Measurements from ENCODE around the gene PRKAG1.

The PRKAG1 gene

DNA sequence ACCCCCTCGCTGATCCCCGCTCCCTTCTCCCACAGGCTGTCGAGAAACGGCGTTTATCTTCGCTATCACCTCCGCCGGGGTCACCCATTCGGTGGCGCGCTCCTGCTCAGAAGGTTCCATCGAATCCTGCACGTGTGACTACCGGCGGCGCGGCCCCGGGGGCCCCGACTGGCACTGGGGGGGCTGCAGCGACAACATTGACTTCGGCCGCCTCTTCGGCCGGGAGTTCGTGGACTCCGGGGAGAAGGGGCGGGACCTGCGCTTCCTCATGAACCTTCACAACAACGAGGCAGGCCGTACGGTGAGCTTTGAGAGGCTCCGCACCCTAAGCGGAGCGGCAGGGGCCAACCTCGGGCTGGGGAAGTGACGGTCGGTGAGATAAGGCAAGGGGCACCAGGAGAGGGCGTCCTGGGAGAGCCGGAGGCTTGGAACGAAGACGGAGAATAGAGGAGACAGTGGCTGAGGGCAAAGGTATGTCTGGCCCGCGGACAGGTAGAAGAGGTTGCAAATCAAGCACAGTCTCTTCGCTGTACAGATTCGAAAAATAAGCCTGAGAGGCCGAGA, 38.1 kb downstream of the PRKAG1 start:
- no peak for DNase-seq

DNA sequence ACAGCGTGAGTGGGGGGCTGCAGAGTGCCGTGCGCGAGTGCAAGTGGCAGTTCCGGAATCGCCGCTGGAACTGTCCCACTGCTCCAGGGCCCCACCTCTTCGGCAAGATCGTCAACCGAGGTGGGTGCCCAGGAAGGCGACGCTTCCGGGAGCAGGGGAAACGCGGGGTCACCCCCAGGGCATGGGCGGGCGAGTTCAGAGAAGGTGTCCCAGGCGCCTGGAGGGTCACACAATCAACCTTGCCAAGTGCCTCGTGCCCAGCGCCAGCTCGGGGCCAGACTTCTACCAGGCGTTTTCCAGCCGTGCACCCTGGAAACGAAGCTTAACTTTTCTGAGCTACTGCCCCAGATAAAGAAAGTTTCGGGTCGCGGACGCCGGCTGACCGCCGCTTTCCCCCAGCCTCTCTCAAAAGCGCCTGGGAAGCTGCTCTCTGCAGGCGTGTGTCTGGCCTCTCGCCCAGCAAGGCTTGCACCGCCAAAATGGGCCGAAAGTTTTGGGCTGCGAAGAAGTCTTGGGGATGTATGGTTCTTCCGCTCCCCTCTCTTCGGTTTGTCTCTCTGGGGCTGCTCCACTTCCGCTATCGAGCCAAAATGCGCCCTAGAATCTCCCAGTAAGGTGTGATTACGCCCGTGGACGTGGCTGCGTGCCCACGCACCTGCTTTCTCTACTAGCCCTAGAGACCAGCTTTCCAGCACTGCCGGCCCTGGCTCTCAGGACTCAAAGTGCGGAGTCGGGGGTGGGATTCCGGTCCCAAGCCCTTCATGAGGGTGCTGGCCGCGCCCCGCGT, 38.8 kb downstream of the PRKAG1 start:
- DNase-seq = no peak

DNA sequence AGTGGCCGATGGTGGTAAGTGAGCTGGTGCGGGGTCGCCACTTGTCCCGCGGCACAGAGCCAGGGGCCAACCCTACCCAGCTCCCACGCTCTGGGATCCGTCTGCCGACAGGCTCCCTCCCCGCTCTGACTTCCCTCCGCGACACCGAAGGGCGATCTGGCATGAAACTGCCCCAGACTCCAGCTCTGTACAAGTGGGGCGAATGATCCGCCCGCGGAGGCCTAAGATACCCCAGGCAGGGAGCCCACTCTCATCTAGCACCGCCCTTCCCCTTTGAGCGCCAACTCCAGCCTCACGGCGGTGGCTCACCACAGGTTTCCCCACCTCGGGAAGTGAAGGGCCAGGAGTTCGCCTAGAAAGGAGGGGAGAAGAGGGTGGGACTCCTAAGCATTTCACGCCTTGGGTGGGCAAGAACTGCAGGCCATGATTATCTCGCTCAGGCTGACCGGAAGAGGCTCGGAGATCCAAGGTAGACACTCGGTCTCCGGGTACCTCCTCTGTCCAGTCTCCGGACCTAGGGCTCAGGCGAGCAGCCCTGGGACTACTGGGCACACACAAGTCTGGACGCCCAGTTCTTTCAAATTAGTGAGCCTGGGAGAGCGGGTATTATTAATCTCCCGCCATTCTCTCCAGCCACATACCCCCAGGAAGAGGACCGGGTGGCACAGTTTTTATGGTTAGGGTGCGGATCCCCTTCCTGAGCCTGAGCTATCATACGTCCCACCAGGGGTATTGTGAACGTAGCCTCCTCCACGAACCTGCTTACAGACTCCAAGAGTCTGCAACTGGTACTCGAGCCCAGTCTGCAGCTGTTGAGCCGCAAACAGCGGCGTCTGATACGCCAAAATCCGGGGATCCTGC, 39.6 kb downstream of the PRKAG1 start:
- DNase-seq = no peak

DNA sequence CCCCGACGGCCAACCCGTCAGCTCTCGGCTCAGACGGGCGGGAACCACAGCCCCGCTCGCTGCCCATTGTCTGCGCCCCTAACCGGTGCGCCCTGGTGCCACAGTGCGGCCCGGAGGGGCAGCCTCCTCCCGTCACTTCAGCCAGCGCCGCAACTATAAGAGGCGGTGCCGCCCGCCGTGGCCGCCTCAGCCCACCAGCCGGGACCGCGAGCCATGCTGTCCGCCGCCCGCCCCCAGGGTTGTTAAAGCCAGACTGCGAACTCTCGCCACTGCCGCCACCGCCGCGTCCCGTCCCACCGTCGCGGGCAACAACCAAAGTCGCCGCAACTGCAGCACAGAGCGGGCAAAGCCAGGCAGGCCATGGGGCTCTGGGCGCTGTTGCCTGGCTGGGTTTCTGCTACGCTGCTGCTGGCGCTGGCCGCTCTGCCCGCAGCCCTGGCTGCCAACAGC, 40.3 kb downstream of the PRKAG1 start, which contains the start of gene WNT1:
Gene WNT1 (plus strand): TSS at position 32 of the 450 bp plus-strand sequence. CDS start 329 bp downstream, at position 361.
- no peak for DNase-seq

DNA sequence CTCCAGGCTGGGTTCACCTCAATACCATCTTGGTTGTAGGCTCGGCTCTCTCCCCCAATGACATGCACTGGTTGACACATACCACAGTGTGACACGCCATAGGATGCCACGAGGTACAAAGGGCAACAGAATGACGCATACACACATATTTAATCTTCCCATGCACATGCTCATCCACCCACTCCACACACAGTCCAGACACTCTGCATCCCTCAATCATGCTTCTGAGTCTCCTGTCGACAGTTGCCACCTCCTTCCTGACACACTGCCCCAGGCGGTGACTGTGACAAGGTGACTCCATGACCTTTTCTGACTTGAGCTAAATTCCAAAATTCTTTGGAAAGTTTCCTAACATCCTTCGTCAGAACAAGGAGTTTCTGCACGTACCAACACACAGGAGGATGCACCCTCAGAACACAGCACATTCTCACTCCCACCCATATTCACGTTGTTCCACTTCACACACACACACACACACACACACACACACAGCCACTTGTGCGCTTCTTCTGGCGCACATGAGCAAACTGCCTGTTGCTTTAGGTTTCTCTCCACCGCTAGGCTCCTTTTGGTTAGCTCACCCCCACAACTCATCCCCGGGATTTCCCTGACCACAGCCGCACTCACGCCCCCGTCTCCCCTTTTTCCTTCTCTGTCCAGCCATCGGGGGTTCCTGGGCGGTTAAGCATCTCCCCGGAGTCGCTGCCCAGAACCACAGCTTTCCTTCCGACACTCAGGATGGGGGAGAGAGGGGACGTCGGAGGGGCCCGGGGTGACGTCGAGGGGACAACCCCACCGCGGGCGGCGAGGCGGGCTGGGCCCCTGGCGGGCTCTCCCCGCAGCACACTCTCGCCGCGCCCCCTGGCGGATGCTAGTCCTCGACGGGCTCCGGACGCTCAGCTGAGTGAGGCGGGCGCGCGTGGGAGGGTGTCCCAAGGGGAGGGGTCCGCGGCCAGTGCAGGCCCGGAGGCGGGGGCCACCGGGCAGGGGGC, 41.0 kb downstream of the PRKAG1 start:
- DNase-seq = no peak

DNA sequence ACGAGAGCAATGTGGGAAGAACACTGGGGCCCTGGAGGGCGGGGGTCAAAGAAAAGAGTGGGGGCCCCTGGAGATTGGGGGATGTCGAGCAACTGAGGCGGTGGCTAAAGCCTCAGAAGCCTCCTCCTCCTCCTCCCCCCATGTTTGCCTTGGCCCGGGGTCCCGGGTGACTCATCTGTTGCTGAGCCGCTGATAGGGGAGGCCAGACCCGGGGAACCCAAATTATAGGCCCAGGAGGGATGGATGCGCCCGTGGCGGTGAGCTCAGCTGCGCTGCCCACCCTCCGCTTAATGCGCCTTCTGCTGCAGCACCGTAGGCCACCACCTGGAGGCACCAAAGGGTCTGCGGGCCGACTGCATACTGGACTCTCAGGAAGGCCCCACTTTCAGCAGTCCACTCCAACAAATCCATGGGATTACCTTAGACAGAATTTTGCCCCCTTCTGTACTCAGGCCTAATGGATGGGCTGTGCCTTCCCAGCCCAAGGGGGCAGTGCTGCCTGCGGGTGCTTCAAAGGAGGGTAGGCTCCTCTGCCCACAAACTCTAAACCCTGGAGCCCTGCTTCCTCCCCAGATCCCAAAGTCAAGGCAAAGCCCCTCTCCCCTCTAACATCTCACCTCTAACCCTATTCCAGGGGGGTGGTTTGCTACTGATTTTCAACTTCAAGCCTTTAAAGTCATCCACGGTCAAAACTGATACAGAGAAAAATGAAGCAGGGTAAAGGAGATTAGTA, 44.5 kb downstream of the PRKAG1 start:
- no peak for DNase-seq

DNA sequence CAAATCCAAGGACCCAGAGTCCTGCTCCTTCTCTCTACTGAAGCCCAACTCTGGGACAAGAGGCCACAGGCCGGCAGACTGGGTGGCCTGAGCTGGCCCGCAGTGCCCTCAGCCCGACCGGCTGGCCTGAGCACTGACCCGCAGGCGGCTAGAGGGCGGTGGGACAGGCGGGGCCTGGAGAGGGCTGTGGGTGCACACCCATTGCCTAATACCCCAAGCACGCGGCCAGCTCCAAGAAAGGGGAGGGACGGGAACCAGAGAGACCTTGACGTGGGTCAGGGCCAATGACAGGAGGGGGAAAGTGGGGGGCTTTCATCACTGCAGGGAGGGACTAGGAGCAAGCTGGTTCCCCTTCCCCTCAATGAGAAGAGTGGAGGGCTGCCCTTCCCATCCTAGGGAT, 45.0 kb downstream of the PRKAG1 start:
- DNase-seq = no peak

DNA sequence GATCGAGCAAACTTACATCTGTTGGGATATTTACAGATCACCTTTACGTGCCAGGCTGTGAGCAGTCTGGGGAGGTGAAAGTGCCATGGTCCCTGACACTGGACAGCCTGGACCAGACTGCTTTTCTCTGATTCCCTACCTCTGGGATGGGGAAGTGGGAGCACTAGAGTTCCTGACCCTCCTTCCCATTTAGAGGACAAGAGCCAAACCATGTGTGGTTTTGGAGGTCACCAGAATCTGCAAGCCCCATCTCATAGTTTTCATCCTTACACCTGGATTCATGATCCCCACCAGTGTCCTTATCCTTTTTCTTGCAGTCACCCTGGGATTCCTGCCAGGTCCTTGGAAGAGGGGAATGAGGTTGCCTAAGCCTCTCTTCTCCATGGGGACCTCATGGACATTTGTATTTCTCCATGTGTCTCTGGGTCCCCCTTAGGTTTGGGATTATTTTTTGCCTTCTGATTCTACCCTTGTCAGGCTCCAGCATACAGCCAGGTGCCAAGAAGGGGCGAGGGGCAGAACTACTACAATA, 45.6 kb downstream of the PRKAG1 start:
- DNase-seq = no peak

DNA sequence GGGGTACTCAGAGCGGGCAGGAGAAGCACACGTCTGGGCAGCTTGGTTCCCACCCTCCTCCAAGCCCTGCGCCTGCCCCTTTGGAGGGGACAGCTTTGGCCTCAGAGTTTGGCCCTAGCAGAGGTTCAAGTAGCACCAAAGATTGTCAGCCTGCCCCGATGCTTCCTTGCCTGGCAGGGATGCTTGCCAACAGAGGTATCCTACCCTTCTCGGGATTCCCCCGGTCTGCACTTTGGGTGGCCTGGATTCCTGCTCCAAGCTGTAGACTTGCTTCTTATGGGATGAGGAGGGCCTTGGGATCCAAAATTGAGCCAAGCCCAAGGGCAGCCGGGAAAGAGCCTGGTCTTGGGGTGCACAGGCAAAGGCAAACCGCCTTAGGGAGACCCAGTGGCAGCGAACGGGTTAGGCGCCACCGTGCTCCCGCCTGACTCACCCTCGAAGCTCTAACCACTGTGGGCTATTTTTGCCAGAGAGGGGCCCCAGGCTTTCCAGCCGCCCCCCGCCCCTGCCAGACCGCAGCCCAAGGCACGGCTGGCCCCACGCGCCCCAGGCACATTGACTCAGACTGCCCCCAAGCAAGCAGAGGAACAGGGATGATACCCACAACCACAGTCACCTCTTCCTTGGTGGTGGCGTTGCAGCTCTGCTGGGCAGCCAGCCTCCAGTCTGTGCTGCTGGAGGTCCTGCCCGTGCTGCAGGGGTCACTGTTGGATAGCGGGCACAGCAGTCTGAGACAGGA, 46.2 kb downstream of the PRKAG1 start:
- no peak for DNase-seq

DNA sequence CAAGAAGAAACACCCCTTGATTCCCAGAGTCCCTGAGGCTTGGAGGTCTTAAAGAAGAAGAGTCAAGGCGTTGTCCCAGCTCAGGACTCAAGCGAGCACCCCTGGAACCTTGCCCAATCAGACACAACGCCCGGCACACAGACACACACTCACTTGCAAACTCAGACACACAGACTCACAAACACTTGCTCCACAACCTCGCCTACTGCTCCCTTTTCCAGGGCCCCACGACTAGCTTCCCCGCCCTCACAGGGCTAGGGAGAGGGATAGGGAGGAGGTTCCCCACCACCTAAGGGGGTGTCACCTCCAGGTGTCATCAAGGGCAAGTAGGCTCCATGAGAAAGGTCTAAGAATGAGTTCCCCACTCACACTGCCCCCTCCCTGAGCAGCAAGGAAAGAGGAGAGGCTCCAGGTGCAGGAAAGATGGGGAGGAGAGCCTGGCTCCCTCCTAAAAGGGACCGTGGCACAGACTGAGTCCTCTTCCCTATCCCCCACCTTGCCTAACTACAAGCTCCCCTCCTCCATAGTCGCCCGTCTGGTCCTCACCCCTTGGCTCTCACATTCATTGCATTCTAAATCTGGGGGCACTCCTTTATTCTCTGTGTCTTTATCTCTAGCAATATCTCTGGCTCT, 47.8 kb downstream of the PRKAG1 start:
- DNase-seq = no peak

DNA sequence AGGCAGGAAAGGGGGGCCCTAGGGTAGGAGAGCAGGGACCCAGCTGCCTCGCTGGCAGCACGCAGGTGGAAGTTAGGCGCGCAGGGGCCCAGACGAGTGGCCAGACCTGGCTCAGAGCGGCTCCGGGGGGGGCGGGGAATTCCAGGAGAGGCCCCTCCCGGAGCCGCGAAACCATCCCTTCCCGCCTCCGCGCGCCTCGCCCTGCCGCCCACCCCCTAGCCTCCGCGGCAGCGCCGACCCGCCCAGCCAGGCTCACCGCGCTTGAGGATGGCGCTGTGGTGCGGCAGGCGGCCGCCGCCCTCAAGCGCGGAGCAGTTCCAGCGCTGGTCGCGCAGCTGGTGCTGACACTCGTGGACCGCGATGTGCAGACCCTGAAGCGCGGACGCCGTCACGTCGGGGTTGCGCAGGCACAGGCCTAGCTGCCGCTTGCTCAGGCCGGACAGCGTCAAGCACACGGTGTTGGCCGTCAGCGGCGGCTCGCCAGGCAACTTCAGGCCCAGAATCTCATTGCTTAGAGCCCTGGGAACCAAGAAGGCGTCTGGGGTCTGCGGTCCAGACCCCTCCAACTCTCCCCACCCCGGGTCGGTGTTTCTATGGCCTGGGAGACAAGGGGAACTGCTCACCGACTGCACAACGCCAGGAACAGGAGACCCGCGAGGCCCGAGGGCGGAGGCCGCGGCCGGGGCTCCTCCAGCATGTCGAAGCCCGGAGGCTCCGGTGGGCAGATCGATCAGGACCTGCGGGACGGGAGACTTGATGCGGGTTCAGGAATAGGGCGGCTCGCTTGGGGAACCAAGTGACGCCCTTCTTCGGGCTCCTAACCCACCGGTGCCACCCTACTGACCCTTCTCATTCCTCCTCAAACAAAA, 48.5 kb downstream of the PRKAG1 start:
- no peak for DNase-seq

DNA sequence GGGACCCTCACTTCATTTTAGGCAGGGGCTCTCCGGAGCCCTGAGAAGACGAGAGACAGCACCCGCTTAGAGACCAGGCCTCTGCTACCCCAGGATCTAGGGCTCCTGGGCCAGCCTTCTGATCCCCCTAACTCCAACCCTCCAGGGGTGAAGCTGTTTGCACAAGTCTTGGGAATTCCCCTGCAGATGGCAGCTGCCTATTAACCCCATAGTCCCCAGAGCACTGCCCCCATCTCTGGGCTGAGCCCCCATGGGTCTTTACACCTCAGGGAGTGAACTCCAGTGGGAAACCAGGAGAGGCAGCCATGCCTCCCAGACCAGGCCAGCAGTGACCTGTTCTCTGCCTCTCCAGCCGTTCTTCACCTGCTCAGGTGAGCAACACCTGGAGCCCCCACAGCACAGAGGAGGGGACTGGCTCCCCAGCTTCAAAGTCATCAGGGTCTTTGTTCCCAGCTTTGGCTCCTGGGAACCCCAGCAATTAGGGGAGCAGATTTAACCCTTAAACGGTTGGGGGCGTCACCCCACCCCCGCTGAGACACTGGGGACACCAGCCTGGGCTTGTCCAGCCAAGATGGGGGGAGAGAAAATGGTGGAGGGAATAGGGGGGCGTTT, 49.3 kb downstream of the PRKAG1 start:
- DNase-seq = no peak

DNA sequence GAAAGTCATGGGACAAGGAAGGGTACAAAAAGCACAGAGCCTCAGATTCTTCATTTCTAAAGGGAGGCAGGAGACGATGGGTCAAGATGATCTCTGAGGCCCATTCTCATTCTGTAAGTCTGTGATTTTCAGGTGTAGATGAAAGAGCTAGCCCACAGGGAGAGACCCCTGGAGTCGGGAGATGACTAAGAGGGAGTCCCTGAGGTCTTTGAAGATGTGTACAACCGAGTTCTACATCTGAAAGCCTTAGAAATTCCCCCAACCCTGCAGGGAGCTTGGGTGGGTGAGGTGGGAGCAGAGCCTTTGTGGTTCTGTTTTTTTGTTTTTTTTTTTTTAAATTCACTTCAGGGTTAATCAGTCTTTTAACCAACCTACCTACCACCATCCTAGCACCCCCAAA, 50.1 kb downstream of the PRKAG1 start:
- DNase-seq = no peak

DNA sequence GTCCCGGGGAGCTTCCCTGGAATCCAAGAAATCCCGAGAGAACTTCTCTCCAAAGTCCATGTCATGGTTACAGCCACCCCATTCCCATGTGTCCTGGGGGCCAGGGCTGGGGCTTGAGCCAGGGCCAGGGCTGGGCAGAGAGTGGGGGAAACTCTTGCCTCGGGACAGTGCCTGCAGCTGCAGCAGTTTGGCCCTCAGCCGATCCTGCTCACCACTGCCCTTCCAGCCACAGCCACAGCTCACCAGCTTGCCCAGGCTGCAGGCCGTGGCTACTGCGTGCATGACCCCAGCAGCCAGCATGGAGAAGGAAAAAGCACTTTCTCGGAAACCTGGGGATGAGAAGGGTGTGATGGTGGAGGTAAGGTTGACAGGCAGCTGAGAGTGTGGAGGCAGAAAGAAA, 50.6 kb downstream of the PRKAG1 start:
- DNase-seq = no peak

DNA sequence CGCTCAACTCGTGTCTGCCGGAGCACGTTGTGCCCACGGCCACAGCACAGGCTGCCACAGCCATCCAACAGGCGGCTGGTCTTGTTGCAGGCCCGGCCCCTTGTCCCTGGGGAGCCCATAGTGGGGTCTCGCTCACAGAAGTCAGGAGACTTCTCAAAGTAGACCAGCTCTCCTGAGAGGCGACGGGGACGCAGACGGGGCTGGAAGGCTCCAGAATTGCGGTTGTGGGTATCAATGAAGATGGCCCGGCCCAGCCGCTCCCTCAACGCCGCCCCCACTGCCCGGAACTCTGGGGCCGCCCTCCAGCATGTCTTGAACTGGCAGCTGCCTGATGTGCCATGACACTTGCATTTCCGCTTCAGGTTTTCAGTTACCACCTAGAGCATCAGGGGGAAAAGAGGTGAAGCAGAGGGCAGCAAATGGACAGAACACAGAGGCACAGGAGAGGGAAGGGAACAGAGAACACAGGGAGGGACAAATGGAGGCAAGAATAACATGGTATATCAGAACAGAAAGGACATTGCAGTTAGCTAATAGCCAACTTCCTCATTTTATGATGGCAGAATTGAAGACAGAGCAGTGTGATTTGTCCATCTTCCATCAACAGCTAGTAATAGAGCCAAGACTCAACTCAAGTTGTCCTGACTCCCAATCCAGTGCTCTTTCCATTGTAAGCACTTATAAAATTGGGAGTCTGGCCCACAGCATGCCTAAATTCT, 52.2 kb downstream of the PRKAG1 start:
- DNase-seq = no peak

DNA sequence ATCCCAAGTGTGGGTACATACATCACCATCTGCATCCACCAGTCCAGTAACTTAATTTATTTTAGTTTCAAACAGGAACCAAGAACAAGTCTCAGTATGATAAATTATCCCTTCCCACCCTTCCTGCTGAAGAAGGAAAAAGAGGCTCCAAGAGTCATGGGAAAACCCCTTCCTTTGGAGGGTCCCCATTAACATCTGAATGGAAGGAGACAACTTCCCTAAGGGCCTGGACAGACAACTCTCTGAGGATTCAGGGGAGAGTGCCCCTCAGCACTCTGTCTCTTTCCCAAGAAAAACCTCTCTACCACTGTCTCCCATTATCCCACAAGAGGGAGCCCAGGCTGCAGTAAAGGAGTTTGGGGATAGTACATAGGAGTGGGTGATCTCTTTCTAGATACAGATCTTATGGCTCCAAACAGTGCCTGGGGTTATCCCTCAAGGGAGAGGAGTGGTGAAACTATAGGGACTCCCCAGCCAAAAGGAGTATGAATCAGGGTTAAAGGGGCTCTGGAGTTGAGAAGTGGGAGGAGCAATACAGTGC, 53.2 kb downstream of the PRKAG1 start:
- no peak for DNase-seq

DNA sequence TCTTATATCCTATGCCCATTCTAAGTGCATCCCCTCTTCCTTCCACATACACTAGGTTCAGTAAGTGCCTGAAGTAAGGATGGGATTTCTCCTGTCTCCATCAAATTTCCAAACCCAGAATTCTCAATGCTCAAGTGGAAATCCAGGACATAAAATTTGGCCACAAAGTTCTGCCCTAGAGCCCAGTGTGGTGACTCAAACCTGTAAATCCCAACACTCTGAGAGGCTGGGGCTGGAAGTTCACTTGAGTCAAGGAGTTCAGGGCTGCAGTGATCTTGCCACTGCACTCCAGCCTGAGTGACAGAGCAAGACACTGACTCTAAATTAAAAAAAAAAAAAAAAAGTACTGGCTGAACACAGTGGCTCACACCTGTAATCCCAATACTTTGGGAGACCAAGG, 56.8 kb downstream of the PRKAG1 start:
- DNase-seq = no peak

DNA sequence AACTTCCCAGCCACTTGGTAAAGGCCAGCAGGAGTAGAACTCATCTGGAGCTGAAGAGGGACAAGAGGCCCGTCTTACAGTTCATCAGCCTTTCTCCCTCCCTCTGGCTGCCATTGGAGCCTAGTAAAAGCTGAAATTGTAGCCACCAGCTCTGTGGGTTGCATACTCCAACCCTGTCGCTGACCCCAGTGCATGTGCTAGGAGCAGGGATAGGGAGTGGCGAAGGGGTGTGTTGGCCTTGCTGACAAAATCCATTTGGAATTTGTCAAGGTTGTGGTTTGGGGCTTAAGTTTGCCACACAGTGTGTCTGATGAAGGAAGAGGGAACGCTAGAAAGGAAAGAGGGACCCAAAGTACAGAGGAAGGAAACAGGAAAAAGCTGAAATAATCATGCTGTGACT, 57.2 kb downstream of the PRKAG1 start:
- DNase-seq = no peak
